ENCODE results near the gene OGFOD1. TPM values are rescaled to one million over a fixed set of nuclear protein-coding genes. Genes with fewer than 3 reads are reported as not detected.

The OGFOD1 gene
- total and polyA plus RNA-seq, 9 of the 15 experiments (the other 6 are each of a cell fraction or from before 2014, with no cell fraction given): 60.4 to 134 (median 85.8) TPM

GRCh38 chr16:56481468-56482122, 30.2 kb downstream of the OGFOD1 start (continued):
- TF ChIP-seq ZBTB7A (IDR thresholded peaks at IDR 0.05; ENCODE audit: borderline replicate concordance, control insufficient read depth, low read depth, low read length): no peak

GRCh38 chr16:56482683-56483236, 31.4 kb downstream of the OGFOD1 start:
- Histone ChIP-seq H3K4me1 (replicated peaks in 1 of 2; ENCODE audit: control insufficient read depth in 2 of 2, insufficient read depth in 2 of 2, low read length in 2 of 2) (peaks cover 0 to 33% of the 10 kb centered on the region in 2 experiments; a peak in 4 of 5 replicates), H3K9me3 (replicated peaks; ENCODE audit: control insufficient read depth, insufficient read depth, low read depth, low read length) (peaks cover 2% of the 10 kb centered on the region; the same call in 1 of the 2 replicates), H3K9ac (ENCODE audit: insufficient read depth in 1 of 2, low read depth in 2 of 2, low read length in 2 of 2) (no peak overlapping the region), H3K27ac (ENCODE audit: extremely low read depth, low read depth, low read length) (no peak overlapping the region), H3K79me2 (ENCODE audit: control insufficient read depth, insufficient read depth, low read length) (no peaks in the 10 kb centered on the region), H2AFZ (ENCODE audit: low read depth, low read length) (no peak overlapping the region), H3K4me2 (ENCODE audit: insufficient read depth, low read length) (no peak overlapping the region), H3K4me3 (no peak overlapping the region), H3K27me3 (ENCODE audit: control insufficient read depth in 2 of 2, insufficient read depth in 2 of 2, low read length in 2 of 2) (no peaks in the 10 kb centered on the region), H4K20me1 (replicated peaks; ENCODE audit: control insufficient read depth, insufficient read depth, low read length) (no peaks in the 10 kb centered on the region), H3K36me3 (ENCODE audit: control insufficient read depth, insufficient read depth, low read length) (peaks cover 18% of the 10 kb centered on the region), H3K9me1 (ENCODE audit: control insufficient read depth, insufficient read depth, low read length) (no peaks in the 10 kb centered on the region)
- no peak; the same call in 2 of the 3 replicates for ATAC-seq
- ChIA-PET POLR2A (interaction anchor here (0.6 kb wide), 1 partner anchor 14 kb away, joined by 4 read pairs; no protein-coding TSS in a partner anchor), CTCF (ENCODE audit: low intra/inter-chr PET ratio) (no interaction called here)
- 82% methylated on average over 5 of the region's 5 CpGs for WGBS (ENCODE audit: insufficient coverage, low coverage, missing lambda C conversion rate)
- in situ Hi-C loops (cut with MboI): no loop called here
- BruUV-seq (replicated peaks): no TSS peak
- no peak for TF ChIP-seq ZNF146 (CRISPR knock-in tag; IDR thresholded peaks at IDR 0.05; ENCODE audit: unreplicated experiment)
- TF ChIP-seq, protein P1, sequence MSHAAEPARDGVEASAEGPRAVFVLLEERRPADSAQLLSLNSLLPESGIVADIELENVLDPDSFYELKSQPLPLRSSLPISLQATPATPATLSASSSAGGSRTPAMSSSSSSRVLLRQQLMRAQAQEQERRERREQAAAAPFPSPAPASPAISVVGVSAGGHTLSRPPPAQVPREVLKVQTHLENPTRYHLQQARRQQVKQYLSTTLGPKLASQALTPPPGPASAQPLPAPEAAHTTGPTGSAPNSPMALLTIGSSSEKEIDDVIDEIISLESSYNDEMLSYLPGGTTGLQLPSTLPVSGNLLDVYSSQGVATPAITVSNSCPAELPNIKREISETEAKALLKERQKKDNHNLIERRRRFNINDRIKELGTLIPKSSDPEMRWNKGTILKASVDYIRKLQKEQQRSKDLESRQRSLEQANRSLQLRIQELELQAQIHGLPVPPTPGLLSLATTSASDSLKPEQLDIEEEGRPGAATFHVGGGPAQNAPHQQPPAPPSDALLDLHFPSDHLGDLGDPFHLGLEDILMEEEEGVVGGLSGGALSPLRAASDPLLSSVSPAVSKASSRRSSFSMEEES (CRISPR knock-in tag; IDR thresholded peaks at IDR 0.05): peak; percentile 90
- intact Hi-C loops (cut with micrococcal nuclease): no loop called here
- DNase-seq (ENCODE audit: extremely low read depth in 1 of 4, low spot score in 3 of 4): no peak
- no peak for FAIRE-seq
